C1 segment of cervical spinal cord (tissue), 14 donors: ENCODE results near the gene SAV1.

ENCODE experiments used
- DNase-seq, 14 donors: peaks; one replicate each; lab custom pipeline; 2025; lab: John Stamatoyannopoulos, UW

The SAV1 gene

DNA sequence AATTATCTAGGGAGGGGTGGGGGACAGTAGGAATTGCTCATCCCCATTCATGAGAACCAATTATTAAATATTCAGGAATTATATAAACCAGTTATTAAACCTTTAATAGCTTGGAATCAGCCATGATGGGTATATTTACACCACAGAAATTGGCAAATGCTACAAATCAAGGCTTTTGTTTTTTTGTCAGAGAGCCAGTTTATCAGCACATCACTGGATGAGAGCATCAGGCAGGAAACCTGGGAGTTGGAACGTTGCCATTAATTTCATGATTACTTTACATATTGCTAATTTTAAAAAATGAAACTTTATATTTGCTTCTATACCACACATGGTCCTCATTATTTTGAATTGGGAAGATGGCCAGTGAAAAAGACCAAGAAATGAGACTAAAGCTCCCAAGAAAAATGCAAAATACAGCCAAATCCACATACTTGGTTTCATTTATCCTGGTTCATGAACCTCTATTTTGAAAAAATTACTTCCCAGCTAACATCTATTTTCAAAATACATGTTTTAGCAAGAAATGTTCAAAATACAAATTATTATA is 59.7 kb downstream of the SAV1 start:
- DNase-seq, result no peak

DNA sequence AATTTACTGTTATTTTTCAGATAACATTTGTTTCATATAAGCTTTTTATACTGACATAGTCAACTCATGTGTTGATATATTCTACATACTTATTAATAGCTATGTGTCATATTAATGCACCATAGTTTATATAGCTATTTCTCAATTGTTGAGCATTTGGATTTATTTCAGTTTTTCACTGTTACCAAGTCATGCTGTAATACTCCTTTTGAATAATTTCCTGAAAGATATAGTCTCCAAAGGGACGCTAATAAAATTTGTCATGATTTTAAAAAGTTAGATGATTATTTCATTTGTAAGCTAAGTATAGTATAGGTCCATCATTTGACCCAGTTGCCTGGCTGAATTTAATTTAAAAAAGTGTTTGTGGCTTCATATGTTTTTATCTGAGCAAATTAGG is 60.3 kb downstream of the SAV1 start:
- no peak for DNase-seq

DNA sequence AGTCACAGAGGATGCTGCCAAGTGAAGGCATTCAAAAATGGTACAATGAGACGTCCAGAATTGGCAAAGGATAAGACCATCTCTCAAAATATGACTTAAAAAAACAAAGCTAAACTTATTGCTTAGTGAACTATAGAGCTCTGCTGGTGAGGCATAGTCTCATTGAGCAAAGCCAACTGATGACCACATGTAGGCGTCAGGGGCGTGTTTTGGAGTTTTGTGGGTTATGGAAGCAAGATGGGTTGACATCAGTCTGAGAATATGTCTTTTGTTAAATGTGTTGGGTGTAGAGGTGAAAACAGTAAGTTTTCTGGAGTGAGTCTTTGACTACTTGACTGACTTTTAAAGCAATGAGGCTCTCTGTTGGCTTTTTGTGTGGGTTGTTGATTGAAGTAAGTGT is 60.9 kb downstream of the SAV1 start:
- DNase-seq, result no peak

DNA sequence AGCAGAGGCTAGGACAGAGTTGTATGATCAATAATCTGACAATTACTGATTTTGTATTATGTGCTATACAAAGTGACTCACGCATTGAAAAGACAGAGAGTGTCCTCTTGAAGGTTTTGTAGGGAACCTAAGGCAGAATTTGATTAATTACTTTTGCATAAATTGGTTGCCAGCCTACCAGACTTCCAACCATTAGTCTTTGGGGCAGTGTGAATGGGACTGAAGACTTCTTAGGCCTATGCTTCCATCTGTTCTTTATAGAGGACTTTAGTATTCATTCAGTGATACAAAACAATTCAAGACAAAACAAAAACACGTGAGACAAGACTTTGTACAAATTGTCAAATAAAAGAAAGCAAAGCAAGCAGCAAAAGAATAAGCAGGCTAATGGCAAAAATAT is 61.6 kb downstream of the SAV1 start:
- no peak for DNase-seq

DNA sequence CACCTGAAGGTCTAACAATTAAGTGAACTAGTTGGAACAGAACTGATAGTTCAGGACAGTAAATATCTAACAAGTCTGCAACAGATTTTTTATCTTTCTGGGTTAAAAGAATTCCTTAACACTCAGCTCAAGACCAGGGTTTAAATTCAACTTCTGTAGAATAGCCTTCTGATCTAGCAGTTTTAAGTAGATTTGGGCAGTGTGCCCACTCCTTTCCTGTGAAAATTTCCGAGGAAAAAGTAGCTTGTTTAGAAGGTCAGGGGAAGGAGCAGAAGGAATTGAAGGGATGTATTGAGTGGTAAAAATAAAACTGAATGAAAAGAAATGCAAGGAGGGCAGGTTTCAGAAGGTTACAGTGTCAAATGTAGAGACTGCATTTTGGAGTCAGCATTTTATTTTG is 62.3 kb downstream of the SAV1 start:
- no peak for DNase-seq

DNA sequence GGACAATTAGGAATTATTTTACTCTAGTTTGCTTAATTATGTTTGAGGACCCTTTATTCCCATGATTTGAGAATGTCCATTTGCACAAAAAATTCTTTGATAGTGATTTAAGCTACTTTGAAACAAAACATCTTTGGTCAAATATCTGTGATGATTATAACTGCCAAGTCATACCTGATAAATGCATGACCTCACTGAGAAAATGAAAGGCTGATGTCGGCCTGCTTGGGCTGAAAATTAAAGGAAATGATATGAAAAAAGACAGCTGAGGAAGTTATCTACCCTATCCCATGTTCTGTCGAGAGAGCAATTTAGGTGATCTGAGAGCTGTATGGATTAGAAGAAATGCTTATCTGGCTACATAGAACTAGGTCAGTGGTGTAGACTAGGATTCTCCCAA is 64.5 kb downstream of the SAV1 start:
- no peak for DNase-seq

DNA sequence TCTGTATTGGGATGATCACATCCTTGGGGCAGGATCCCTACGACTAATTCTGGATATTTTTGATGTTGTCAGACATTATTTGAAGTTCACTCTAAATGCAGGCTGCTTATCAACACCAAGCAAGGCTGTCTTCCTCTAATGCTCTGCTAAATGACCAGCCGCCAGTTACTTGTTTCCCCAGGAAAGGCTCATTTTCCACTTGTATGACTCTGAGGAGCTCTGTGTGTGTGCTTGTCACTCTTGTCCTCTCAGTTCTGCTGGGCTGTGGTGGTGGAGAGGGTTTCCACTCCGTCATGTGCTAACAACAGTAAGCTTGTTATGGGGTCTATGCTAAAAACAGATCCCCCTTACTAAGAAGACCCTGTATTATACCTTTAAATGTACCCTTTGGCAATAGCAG is 66.1 kb downstream of the SAV1 start:
- no peak for DNase-seq

DNA sequence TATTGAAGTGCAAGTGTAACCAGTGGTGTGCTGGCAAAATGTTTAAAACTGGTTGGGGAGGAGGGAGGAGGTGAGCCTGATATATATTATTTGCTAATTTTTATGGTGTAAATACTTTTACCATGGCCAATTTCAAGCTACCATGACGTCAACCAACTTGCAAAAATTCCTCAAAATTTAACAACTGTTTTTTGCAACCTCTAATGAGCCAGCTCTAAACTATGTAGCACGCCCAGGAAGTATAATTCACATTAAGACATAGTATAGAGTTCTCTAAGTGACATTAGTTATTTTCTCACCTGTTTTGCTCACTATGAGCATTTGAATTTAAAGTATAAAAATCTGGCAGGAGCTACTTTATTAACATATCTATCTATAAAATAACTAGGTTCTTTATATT is 66.7 kb downstream of the SAV1 start:
- DNase-seq, result no peak

DNA sequence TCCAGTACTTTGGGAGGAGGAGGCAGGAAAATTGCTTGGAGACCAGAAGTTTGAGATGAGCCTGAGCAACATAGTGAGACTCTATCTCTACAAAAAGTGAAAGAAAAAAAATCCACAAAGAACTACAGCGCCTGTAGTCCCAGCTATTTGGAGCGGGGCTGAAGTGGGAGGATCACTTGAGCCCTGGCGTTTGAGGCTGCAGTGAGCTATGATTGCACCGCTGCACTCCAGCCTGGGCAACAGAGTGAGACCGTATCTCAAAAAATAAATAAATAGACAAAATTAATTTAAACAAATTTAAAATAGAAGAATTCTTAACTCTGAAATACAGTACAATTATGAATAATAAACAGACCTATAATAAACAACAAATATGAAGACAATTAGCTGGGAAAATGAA is 67.3 kb downstream of the SAV1 start:
- no peak for DNase-seq

DNA sequence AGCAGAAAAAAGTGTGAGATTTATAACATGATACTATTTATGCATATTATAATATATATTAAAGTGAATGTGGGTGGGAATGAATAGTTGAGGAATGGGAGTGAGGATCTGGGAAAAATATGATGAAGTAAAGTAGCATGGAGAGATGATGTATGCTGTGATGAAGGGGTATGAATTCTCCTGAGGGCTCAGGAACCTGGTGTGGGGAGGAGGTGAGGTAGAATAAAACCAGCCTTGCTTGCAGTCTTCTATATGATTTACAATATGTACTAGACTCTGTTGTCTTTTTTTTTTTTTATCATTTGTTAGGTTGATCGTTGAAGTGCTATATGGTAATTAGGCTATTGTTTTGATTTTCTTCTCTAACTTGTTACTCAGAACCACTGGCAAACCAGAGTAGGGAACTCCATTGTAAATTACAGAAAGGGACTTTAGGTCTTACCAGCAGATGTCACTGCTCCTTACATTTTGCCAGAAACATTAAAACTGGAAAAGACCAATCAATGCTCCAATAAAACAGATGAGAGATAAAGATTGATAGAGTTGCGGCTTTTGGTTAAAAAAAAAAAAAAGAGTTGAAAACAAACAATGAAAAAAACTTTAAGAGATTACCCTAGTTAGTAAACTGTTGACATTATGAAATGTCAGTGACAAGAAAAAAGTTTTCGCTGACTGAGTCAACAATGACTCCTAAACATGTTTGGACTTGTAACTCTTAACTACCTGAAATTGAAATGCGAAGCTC is 68.2 kb downstream of the SAV1 start:
- peak in 1 of 14 donors; percentile 20 for DNase-seq

DNA sequence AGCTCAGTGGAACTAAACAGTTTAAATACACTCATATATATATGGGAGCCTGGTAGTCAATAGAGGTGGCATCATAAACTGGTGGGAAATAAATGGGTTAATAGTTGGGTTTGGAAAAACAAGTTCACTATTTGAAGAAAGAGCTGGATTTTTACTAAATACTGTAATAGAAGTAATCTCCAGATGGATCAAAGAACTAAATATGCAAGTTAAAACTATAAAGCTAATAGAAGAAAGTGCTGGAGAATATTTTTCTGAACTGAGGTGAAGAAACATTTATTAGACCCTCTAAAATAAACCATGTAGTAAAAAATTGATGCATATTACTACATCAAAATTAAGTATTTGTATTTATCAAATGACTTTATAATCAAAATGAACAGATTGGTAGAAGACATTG is 69.3 kb downstream of the SAV1 start:
- DNase-seq, result no peak

DNA sequence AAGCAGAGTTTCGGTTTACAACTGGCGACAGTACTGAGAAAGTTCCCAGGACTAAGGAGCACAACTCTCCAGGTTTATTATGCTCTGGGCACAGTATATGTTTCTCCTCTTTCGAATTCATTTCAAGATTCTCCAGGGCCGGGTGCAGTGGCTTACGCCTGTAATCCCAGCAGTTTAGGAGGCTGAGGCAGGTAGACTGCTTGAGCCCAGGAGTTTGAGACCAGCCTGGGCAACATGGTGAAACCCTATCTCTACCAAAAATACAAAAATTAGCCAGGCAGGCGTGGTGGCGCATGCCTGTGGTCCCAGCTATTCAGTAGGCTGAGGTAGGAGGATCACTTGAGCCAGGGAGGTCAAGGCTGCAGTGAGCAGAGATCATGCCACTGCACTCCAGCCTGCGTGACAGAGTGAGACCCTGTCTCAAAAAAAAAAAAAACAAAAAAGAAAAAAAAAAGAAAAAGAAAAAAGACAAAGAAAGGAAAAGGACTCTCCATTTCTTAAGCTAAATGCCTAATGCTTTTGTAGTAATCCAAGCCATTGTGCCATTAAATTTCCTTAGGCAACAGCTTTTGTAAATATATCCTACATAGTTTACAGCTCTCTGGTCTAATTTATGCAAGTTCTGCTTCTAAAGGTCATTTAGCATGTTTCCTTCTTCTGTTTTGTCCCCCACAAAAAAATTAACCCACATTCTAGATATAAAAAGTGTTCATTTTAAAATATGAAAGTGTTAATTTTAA is 73.4 kb downstream of the SAV1 start:
- DNase-seq, result no peak

DNA sequence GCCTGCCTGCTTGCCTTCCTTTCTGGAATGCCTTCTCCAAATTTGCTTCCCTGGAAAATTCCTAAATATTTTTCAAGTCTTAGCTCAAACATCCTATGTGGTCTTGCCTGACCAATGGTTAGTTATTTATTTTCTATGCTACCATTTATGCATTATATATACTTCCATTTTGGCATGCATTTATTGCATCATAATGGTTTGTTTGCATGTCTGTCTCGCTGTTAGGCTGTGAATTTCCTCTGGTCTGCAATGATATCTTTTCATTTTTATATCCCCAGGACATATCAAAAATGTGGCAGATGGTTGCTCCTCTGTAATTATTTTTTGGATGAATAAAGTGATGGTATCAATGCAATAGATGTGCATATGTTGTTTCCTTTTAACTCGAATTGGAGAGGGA is 77.6 kb downstream of the SAV1 start:
- DNase-seq, result no peak
